RWPE2 (cell line): ENCODE results near the gene EIF6.

Experiments
- ATAC-seq: fragments of 200-7000 bp; cut with Tn5 transposase; 3 replicates; pipeline ENCODE4 v1.9.1; 2021; ENCODE audit warnings: low read depth
- DNase-seq: peaks from one replicate; pipeline ENCODE4 v3.0.0-alpha.2; 2020; ENCODE audit warnings: low spot score
- H3K27ac ChIP-seq: fragments of 450-650 bp; 2 replicates; pipeline ENCODE4 v1.5.1; 2017; ENCODE audit warnings: mild to moderate bottlenecking; ENCODE audit not compliant: poor library complexity, severe bottlenecking
- H3K27me3 ChIP-seq: fragments of 250-450 bp; sonication (Bioruptor Pico); 2 replicates; pipeline ENCODE4 v1.5.1; 2021; ENCODE audit warnings: mild to moderate bottlenecking, moderate library complexity; ENCODE audit not compliant: insufficient read depth, poor library complexity, severe bottlenecking
- H3K36me3 ChIP-seq: fragments of 250-450 bp; sonication (Bioruptor Pico); 2 replicates; pipeline ENCODE4 v1.5.1; 2020; ENCODE audit warnings: low read depth, mild to moderate bottlenecking, moderate library complexity
- H3K4me1 ChIP-seq: fragments of 250-450 bp; sonication (Bioruptor Pico); 2 replicates; pipeline ENCODE4 v1.5.1; 2021; ENCODE audit warnings: mild to moderate bottlenecking, moderate library complexity; ENCODE audit not compliant: insufficient read depth, poor library complexity, severe bottlenecking
- H3K4me3 ChIP-seq: fragments of 250-450 bp; sonication (Bioruptor Pico); 2 replicates; pipeline ENCODE4 v1.5.1; 2021; ENCODE audit warnings: mild to moderate bottlenecking, moderate library complexity; ENCODE audit not compliant: severe bottlenecking
- H3K9me3 ChIP-seq: fragments of 250-450 bp; sonication (Bioruptor Pico); 2 replicates; pipeline ENCODE4 v1.5.1; 2021; ENCODE audit warnings: mild to moderate bottlenecking, moderate library complexity; ENCODE audit not compliant: severe bottlenecking
- CTCF ChIP-seq: fragments of 450-650 bp; IDR thresholded peaks from one replicate; pipeline ENCODE4 v1.5.1; 2017; ENCODE audit warnings: mild to moderate bottlenecking, moderate library complexity; ENCODE audit not compliant: poor library complexity, severe bottlenecking

EIF6 gene

GRCh38 chr20:35246723-35247122, 37.8 kb downstream of the EIF6 start:
- no peak overlapping the region for H3K4me3 ChIP-seq
- H3K36me3 ChIP-seq = no peaks in the 10 kb centered on the region
- no peak for DNase-seq
- TF ChIP-seq CTCF = no peak
- no peaks in the 10 kb centered on the region for H3K4me1 ChIP-seq
- no peaks in the 10 kb centered on the region for H3K27me3 ChIP-seq
- no peaks in the 10 kb centered on the region for H3K9me3 ChIP-seq
- no peak overlapping the region for H3K27ac ChIP-seq
- ATAC-seq = no peak

GRCh38 chr20:35243986-35244385, 40.6 kb downstream of the EIF6 start:
- no peak for TF ChIP-seq CTCF
- H3K27ac ChIP-seq = no peak overlapping the region
- DNase-seq = no peak
- H3K36me3 ChIP-seq = no peaks in the 10 kb centered on the region
- no peaks in the 10 kb centered on the region for H3K4me1 ChIP-seq
- no peak overlapping the region for H3K4me3 ChIP-seq
- no peaks in the 10 kb centered on the region for H3K27me3 ChIP-seq
- no peak for ATAC-seq
- no peaks in the 10 kb centered on the region for H3K9me3 ChIP-seq

- DNase-seq = no peak
- ATAC-seq = no peak
- TF ChIP-seq CTCF = no peak
- H3K9me3 ChIP-seq = no peaks in the 10 kb centered on the region
- H3K4me1 ChIP-seq = no peaks in the 10 kb centered on the region
- no peaks in the 10 kb centered on the region for H3K27me3 ChIP-seq
- H3K36me3 ChIP-seq = no peaks in the 10 kb centered on the region
- no peak overlapping the region for H3K27ac ChIP-seq
- H3K4me3 ChIP-seq = no peak overlapping the region
Measured at GRCh38 chr20:35243317-35243716, 41.3 kb downstream of the EIF6 start.

- Histone ChIP-seq H3K9me3 (no peaks in the 10 kb centered on the region), H3K36me3 (no peaks in the 10 kb centered on the region), H3K4me3 (no peak overlapping the region), H3K4me1 (no peaks in the 10 kb centered on the region), H3K27me3 (no peaks in the 10 kb centered on the region), H3K27ac (no peak overlapping the region)
- ATAC-seq (no peak), DNase-seq (no peak)
- TF ChIP-seq CTCF = no peak
Measured at GRCh38 chr20:35240811-35241293, 43.7 kb downstream of the EIF6 start.

- no peak for DNase-seq
- Histone ChIP-seq H3K27ac (no peak overlapping the region), H3K9me3 (no peaks in the 10 kb centered on the region), H3K36me3 (no peaks in the 10 kb centered on the region), H3K27me3 (no peaks in the 10 kb centered on the region), H3K4me3 (no peak overlapping the region), H3K4me1 (no peaks in the 10 kb centered on the region)
- TF ChIP-seq CTCF = no peak
- ATAC-seq = no peak
Measured at GRCh38 chr20:35240083-35240810, 44.3 kb downstream of the EIF6 start.
